ENCODE measurements around the gene COX7B. TPM values are rescaled to one million over a fixed set of nuclear protein-coding genes. Genes with fewer than 3 reads are reported as not detected.

COX7B gene
- total and polyA plus RNA-seq, 2 of the 8 experiments (the other 6 are each of a cell fraction or from before 2014, with no cell fraction given): 268 to 974 TPM

GRCh38 chrX:77949840-77950239 lies 50.6 kb downstream of the COX7B start (continued):
- no peak for TF ChIP-seq GABPA (IDR thresholded peaks at IDR 0.05; ENCODE audit: borderline replicate concordance, insufficient read depth, low read length)
- no peak for TF ChIP-seq EGR1 (IDR thresholded peaks at IDR 0.05; ENCODE audit: borderline replicate concordance, low read depth, low read length)
- TF ChIP-seq CEBPB (IDR thresholded peaks at IDR 0.05; ENCODE audit: low read depth, low read length): no peak
- TF ChIP-seq, protein P1, sequence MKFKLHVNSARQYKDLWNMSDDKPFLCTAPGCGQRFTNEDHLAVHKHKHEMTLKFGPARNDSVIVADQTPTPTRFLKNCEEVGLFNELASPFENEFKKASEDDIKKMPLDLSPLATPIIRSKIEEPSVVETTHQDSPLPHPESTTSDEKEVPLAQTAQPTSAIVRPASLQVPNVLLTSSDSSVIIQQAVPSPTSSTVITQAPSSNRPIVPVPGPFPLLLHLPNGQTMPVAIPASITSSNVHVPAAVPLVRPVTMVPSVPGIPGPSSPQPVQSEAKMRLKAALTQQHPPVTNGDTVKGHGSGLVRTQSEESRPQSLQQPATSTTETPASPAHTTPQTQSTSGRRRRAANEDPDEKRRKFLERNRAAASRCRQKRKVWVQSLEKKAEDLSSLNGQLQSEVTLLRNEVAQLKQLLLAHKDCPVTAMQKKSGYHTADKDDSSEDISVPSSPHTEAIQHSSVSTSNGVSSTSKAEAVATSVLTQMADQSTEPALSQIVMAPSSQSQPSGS (IDR thresholded peaks at IDR 0.05; ENCODE audit: low read length): no peak
- TF ChIP-seq CHD2 (IDR thresholded peaks at IDR 0.05; ENCODE audit: low read length): no peak
- no peak for TF ChIP-seq SIRT6 (IDR thresholded peaks at IDR 0.05; ENCODE audit: low read length)
